ENCODE measurements around the gene LRRN4.

- TF ChIP-seq CTCF (IDR thresholded peaks at IDR 0.05): no peak
- TF ChIP-seq POLR2A (IDR thresholded peaks at IDR 0.05): no peak
Observed at GRCh38 chr20:6045566-6045965, 8.3 kb downstream of the LRRN4 start.
